ENCODE measurements around the gene PEX10.

DNA sequence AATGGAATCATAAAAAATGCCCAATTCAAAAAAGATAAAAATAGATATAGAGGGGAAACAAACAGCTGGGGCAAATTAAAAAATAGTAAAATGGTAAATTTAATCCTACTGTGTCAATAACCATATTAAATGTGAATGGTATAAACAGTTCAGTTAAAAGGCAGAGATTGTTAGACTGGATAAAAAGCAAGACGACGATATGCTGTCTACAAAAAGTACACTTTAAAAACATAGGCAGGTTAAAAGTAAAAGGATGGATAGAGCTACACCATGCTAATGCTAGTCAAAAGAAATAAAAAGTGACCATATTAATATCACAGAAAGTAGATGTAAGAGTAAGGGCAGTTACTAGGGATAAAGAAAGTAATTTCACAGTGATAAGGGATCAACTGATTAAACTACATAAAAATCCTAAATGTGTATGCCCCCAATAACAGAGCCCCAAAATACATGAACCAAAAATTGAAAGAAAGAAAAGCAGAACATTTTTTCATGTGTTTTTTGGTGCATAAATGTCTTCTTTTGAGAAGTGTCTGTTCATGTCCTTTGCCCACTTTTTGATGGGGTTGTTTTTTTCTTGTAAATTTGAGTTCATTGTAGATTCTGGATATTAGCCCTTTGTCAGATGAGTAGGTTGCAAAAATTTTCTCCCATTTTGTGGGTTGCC lies 48.4 kb downstream of the PEX10 start:
- no peak for TF ChIP-seq CTCF (IDR thresholded peaks at IDR 0.05)
- no peak for TF ChIP-seq POLR2A (IDR thresholded peaks at IDR 0.05)
- TF ChIP-seq EP300 (IDR thresholded peaks at IDR 0.05) = no peak
